Measurements from ENCODE around the gene COX7A2L.

DNA sequence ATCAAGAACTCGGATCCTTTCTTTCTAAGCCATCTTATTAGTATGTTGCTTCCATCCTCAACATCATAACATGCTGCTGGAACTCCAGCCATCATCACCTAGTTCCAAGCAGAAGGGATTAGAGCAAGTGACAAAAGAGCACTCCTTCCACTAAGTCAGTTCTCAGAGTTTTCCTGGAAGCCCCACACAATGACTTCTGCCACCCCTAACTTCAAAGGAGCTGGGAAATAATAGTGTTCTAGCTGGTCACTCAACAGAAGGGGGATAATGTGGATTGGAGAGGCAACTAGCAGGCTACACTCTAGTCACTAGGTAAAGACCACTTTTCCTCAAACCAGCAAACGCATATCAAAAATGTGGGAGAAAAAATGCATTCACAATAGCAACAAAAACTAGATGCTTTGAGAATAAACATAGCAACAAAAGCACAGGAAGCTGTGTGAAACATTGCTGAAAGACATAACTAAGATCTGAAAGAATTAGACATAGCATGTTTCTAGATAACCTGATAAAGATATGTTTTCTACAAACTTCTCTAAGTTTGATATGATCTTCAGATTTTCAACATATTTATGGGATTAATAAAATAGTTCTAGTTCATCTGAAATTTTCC lies 39.5 kb downstream of the COX7A2L start:
- TF ChIP-seq, protein P1, sequence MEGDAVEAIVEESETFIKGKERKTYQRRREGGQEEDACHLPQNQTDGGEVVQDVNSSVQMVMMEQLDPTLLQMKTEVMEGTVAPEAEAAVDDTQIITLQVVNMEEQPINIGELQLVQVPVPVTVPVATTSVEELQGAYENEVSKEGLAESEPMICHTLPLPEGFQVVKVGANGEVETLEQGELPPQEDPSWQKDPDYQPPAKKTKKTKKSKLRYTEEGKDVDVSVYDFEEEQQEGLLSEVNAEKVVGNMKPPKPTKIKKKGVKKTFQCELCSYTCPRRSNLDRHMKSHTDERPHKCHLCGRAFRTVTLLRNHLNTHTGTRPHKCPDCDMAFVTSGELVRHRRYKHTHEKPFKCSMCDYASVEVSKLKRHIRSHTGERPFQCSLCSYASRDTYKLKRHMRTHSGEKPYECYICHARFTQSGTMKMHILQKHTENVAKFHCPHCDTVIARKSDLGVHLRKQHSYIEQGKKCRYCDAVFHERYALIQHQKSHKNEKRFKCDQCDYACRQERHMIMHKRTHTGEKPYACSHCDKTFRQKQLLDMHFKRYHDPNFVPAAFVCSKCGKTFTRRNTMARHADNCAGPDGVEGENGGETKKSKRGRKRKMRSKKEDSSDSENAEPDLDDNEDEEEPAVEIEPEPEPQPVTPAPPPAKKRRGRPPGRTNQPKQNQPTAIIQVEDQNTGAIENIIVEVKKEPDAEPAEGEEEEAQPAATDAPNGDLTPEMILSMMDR (IDR thresholded peaks at IDR 0.05), result no peak
- no peak for TF ChIP-seq ZFX (IDR thresholded peaks at IDR 0.05; ENCODE audit: borderline replicate concordance)
